Gastroesophageal sphincter (tissue), 4 donors: Measurements from ENCODE around the gene WDR90. TPM values are rescaled to one million over a fixed set of nuclear protein-coding genes. Genes with fewer than 3 reads are reported as not detected.

ENCODE experiments used
- ATAC-seq: fragments of 150-250 bp; one replicate; pipeline ENCODE4 v1.9.1; 2016; ENCODE audit warnings: mild to moderate bottlenecking, moderate library complexity
- H3K27ac ChIP-seq, 4 donors: fragments of 200-600 bp; sonication (generic) in 3 of 4; 1 replicate in 3 of 4; 2 replicates in 1 of 4; pipeline ENCODE4 v1.5.1; 2016 to 2019
- H3K27me3 ChIP-seq: fragments of 200-600 bp; sonication (generic); one replicate; pipeline ENCODE4 v1.5.1; 2019
- H3K36me3 ChIP-seq, 2 donors: fragments of 200-600 bp; sonication (generic); one replicate each; pipeline ENCODE4 v1.5.1; 2019; ENCODE audit warnings: control low read depth in 1 of 2
- H3K4me1 ChIP-seq, 3 donors: fragments of 200-600 bp; sonication (generic); 1 replicate in 2 of 3; 2 replicates in 1 of 3; pipeline ENCODE4 v1.5.1; 2016 to 2019; ENCODE audit warnings: control low read depth in 2 of 3
- H3K4me3 ChIP-seq, 2 donors: fragments of 200-600 bp; sonication (generic); one replicate each; pipeline ENCODE4 v1.5.1; 2019; ENCODE audit warnings: mild to moderate bottlenecking in 1 of 2, moderate library complexity in 1 of 2
- H3K9me3 ChIP-seq, 3 donors: fragments of 200-600 bp; sonication (generic); one replicate each; pipeline ENCODE4 v1.5.1; 2017 to 2019; ENCODE audit warnings: control low read depth in 2 of 3
- EP300 ChIP-seq: sonication (generic); formaldehyde crosslinking; IDR thresholded peaks from one replicate; pipeline ENCODE4 v1.6.1; 2017; ENCODE audit warnings: antibody characterized with exemption, mild to moderate bottlenecking
- POLR2A ChIP-seq, 2 donors: fragments of 450-650 bp; IDR thresholded peaks; one replicate each; pipeline ENCODE4 v1.6.1; 2017; ENCODE audit warnings: antibody characterized with exemption in 2 of 2, mild to moderate bottlenecking in 2 of 2, moderate library complexity in 1 of 2
- POLR2AphosphoS5 ChIP-seq: sonication (generic); formaldehyde crosslinking; IDR thresholded peaks from one replicate; pipeline ENCODE4 v1.6.1; 2017; ENCODE audit warnings: antibody characterized with exemption
- WGBS, 2 donors: methylation state at CpG; one replicate each; pipeline ENCODE4 v1.1.5; 2018; ENCODE audit warnings: low coverage in 1 of 2; 5-methylcytosine and 5-hydroxymethylcytosine counted together
- total RNA-seq, 4 donors: library from RNA; depleted of rRNA; stranded (reverse); fragments of >200 nt; gene quantifications; one replicate each; pipeline ENCODE4 v1.1.0, GENCODE V29; 2016
- TF ChIP-seq, protein P1 (sequence below), 4 experiments: fragments of 200-600 bp in 2 of 4; fragments of 450-650 bp in 2 of 4; sonication (generic) in 1 of 4; IDR thresholded peaks; one replicate each; pipeline ENCODE4 v1.5.1; 2017 to 2019; ENCODE audit warnings: antibody characterized with exemption in 4 of 4, mild to moderate bottlenecking in 2 of 4, moderate library complexity in 2 of 4

Gene WDR90
- total RNA-seq, 4 donors from 2014 or later = 8.5 to 21.2 (median 16.8) TPM

DNA sequence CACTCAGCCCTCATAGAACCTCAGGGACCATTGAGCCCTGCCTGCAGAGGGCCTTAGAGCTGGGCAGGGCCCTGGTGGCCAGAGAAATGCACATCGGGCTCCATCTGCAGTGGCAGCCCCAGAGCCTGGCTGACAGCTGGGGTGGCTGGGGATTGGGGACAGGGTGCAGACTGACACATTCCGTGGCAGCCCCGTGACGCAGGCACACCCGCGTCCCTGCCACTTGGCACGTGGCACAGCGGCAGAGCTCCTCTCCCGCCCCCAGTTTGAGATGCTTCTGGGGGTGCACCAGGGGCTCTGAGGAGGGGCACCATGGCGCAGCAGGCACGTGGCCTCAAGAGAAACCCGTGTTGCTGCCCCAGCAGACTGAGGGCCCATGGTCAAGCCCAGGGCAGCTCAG lies 54.2 kb downstream of the WDR90 start:
- no peak overlapping the region for H3K4me3 ChIP-seq
- no peaks in the 10 kb centered on the region for H3K36me3 ChIP-seq
- no peak for ATAC-seq
- no peak overlapping the region for H3K27ac ChIP-seq
- 100% methylated on average over 1 of the region's 12 CpGs; no CpG with 5 or more reads in 1 of the 2 donors for WGBS, 2 donors
- H3K9me3 ChIP-seq = no peaks in the 10 kb centered on the region
- peaks cover 0 to 32% (median 7%) of the 10 kb centered on the region in 3 donors for H3K4me1 ChIP-seq
- TF ChIP-seq EP300 (no peak), POLR2A (IDR thresholded peaks at IDR 0.05) (no peak), POLR2AphosphoS5 (no peak)
- TF ChIP-seq, protein P1, sequence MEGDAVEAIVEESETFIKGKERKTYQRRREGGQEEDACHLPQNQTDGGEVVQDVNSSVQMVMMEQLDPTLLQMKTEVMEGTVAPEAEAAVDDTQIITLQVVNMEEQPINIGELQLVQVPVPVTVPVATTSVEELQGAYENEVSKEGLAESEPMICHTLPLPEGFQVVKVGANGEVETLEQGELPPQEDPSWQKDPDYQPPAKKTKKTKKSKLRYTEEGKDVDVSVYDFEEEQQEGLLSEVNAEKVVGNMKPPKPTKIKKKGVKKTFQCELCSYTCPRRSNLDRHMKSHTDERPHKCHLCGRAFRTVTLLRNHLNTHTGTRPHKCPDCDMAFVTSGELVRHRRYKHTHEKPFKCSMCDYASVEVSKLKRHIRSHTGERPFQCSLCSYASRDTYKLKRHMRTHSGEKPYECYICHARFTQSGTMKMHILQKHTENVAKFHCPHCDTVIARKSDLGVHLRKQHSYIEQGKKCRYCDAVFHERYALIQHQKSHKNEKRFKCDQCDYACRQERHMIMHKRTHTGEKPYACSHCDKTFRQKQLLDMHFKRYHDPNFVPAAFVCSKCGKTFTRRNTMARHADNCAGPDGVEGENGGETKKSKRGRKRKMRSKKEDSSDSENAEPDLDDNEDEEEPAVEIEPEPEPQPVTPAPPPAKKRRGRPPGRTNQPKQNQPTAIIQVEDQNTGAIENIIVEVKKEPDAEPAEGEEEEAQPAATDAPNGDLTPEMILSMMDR (IDR thresholded peaks at IDR 0.05) = no peak
- peaks cover 100% of the 10 kb centered on the region for H3K27me3 ChIP-seq

DNA sequence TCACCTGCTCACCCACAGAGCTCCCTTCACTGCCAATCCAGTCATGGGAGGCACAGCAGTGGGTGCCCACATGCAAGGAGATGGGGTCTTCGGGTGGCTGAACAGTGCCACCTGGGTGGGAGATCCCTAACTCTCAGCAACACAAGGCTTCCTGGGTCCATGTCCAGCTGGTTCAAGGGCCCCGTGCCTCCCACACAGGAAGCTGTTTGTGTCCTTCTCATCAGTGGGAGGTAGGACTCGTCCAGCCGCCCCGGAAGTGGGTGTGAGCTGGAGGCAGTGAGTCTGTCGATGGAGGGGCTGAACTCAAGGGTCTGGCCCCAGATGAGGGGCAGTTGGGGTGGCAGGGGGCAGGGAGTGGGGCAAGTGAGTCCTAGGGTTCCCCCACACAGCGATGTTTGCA lies 54.9 kb downstream of the WDR90 start:
- no CpG with 5 or more reads among the region's 7 CpGs for WGBS, 2 donors
- H3K4me3 ChIP-seq = no peak overlapping the region
- H3K36me3 ChIP-seq = no peaks in the 10 kb centered on the region
- ATAC-seq = no peak
- peaks cover 100% of the 10 kb centered on the region for H3K27me3 ChIP-seq
- no peaks in the 10 kb centered on the region for H3K9me3 ChIP-seq
- no peak for TF ChIP-seq EP300
- TF ChIP-seq, protein P1 (IDR thresholded peaks at IDR 0.05) = no peak
- TF ChIP-seq POLR2A (IDR thresholded peaks at IDR 0.05) = no peak
- TF ChIP-seq POLR2AphosphoS5 = no peak
- H3K4me1 ChIP-seq = peaks cover 0 to 32% (median 7%) of the 10 kb centered on the region in 3 donors
- H3K27ac ChIP-seq = no peak overlapping the region

DNA sequence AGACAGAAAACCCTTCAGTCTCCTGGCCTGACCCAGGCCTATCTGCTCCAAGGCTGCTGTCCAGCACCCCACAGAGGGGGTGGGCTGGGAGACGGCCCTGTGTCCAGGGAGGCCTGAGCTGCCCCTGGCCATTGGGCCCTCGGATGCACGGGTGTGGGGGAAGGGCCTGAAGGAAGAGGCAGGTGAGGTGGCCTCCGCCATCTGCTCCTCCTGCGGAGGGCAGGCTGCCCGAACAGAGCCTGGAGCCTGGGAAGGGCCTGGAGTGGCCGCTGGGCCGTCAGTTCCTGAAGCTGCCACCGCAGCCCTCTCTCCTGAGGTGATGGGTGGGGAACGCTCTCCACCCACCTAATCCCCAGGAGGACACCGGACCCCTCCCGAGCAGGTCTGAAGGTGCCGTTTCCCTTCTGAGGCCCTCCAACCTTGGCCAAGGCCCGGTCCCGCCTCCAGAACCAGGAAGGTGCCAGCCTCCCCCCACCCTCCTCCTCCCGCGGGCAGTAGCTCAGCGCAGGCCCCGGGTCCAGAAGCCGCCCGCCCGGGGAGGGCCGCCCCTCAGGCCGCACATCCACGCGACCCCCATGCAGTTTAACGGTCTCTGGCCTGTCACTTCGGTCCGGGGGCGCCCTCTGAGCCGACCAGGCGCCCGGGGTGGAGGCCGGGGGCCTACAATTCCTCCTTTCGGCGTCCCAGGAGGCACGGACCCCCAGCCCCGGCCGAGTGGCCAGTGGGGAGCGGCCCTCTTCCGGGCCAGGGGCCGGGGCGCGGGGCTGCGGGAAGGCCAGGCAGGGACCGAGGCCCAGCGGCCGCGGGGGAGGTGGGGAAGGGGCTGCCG lies 55.6 kb downstream of the WDR90 start:
- TF ChIP-seq EP300 (no peak), POLR2AphosphoS5 (no peak), POLR2A (IDR thresholded peaks at IDR 0.05) (no peak)
- TF ChIP-seq, protein P1 (IDR thresholded peaks at IDR 0.05) = no peak
- no peaks in the 10 kb centered on the region for H3K9me3 ChIP-seq
- H3K36me3 ChIP-seq = no peaks in the 10 kb centered on the region
- ATAC-seq = no peak
- peak overlapping the region in 1 of 2 donors; percentile 28 for H3K4me3 ChIP-seq
- H3K27ac ChIP-seq = no peak overlapping the region
- peaks cover 100% of the 10 kb centered on the region for H3K27me3 ChIP-seq
- WGBS, 2 donors = 32% methylated on average over 5 of the region's 50 CpGs; no CpG with 5 or more reads in 1 of the 2 donors
- H3K4me1 ChIP-seq = peaks cover 0 to 37% (median 9%) of the 10 kb centered on the region in 3 donors

DNA sequence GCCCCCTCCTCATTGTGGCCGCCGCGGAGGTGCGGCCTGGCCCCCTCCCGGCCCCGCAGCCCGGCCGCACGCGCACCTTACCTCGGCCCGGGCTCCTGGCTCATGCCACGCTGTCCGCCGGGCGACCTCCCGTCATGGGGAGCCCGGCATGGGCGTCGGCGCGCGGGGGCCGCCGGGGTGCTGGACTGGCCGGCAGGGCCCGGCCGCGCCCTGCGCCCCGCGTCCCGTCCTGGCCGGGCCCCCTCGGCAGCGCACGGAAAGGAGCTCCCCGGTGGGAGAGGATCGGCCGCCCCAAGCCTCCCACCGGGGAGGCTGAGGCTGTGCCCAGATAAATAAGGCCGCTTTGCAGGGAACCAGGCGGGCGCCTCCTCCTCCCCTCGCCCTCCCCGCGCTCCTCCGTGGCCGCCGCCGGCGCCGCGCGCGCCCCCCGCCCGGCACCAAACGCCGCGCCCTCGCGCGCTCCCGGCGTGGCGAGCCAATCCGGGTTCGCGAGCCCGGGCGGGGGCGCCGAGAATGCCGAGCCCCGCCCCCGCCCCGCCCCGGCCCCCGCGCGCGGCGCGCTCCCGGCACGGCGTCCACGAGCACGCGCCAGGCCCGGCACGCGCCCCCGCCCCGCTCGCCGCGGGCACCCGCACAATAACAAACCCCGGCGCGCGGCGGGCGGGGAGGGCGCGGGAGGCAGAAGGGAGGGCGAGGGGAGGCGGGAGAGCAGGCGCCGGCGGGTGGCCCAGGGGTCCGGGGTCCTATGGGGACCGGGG lies 56.4 kb downstream of the WDR90 start, which contains the start of gene FBXL16:
TSS of gene FBXL16 (minus strand) at position 371 of the 758 bp plus-strand sequence. CDS start 8,396 bp downstream, outside the sequence.
- H3K9me3 ChIP-seq = no peaks in the 10 kb centered on the region
- H3K4me3 ChIP-seq = peak within 1 kb of the TSS in 1 of 2 donors; percentile 28
- ATAC-seq = no peak
- peaks cover 0 to 39% (median 10%) of the 10 kb centered on the region in 3 donors for H3K4me1 ChIP-seq
- TF ChIP-seq EP300 = no peak
- TF ChIP-seq POLR2A (IDR thresholded peaks at IDR 0.05) = no peak
- TF ChIP-seq, protein P1 (IDR thresholded peaks at IDR 0.05) = no peak
- no peak for TF ChIP-seq POLR2AphosphoS5
- H3K27ac ChIP-seq = no peak within 1 kb of the TSS
- peaks cover 100% of the 10 kb centered on the region for H3K27me3 ChIP-seq
- H3K36me3 ChIP-seq = no peaks in the 10 kb centered on the region
- WGBS, 2 donors = no CpG with 5 or more reads among the region's 115 CpGs
